PC-9 (cell line): ENCODE results near the gene ACTR1A. TPM values are rescaled to one million over a fixed set of nuclear protein-coding genes. Genes with fewer than 3 reads are reported as not detected.

Source experiments
- BruUV-seq: library from RNA; stranded (reverse); fragments of 400-500 nt; replicated peaks from 2 replicates; lab custom pipeline; 2021; lab: Mats Ljungman, UMichigan
- CTCF ChIA-PET: fragments of 300-600 bp; sonication (Branson Sonifier 250); formaldehyde crosslinking; loops from one replicate; lab custom pipeline; 2022; ENCODE audit warnings: antibody characterized with exemption; lab: Charles Lee
- POLR2A ChIA-PET: fragments of 300-600 bp; sonication (Branson Sonifier 250); formaldehyde crosslinking; loops from one replicate; lab custom pipeline; 2022; ENCODE audit warnings: antibody characterized with exemption; ENCODE audit not compliant: unreplicated experiment; lab: Charles Lee
- DNase-seq, 2 experiments: peaks; one replicate each; pipeline versions ENCODE4 v3.0.0 to v3.0.0-alpha.2; 2015 to 2022; ENCODE audit warnings: mixed read lengths in 1 of 2
- H2AFZ ChIP-seq: fragments of 200-600 bp; sonication (generic); 2 replicates; pipeline ENCODE4 v1.8.1; 2017; ENCODE audit warnings: antibody characterized with exemption
- H3F3A ChIP-seq: fragments of 200-600 bp; sonication (generic); 2 replicates; pipeline ENCODE4 v1.8.1; 2017; ENCODE audit warnings: antibody characterized with exemption, mild to moderate bottlenecking, low read depth; ENCODE audit not compliant: insufficient read depth
- H3K27ac ChIP-seq: fragments of 200-600 bp; sonication (generic); 2 replicates; pipeline ENCODE4 v1.6.1; 2016; ENCODE audit warnings: mixed run types
- H3K27me3 ChIP-seq: fragments of 200-600 bp; sonication (generic); 2 replicates; pipeline ENCODE4 v1.6.1; 2016; ENCODE audit warnings: low read depth, mixed run types; ENCODE audit not compliant: insufficient read depth
- H3K36me3 ChIP-seq: fragments of 200-600 bp; sonication (generic); 2 replicates; pipeline ENCODE4 v1.6.1; 2016; ENCODE audit warnings: low read depth, mixed run types
- H3K4me1 ChIP-seq: fragments of 200-600 bp; sonication (generic); replicated peaks from 2 replicates; pipeline ENCODE4 v1.6.1; 2016; ENCODE audit warnings: mixed run types; ENCODE audit not compliant: insufficient read depth
- H3K4me2 ChIP-seq: fragments of 200-600 bp; sonication (generic); 2 replicates; pipeline ENCODE4 v1.6.1; 2017; ENCODE audit warnings: mixed run types
- H3K4me3 ChIP-seq: fragments of 200-600 bp; sonication (generic); 2 replicates; pipeline ENCODE4 v1.6.1; 2016; ENCODE audit warnings: mixed run types
- H3K79me2 ChIP-seq: fragments of 200-600 bp; sonication (generic); 2 replicates; pipeline ENCODE4 v1.6.1; 2017; ENCODE audit warnings: low read depth, mixed run types
- H3K9me2 ChIP-seq: fragments of 200-600 bp; sonication (generic); 2 replicates; pipeline ENCODE4 v1.8.1; 2017; ENCODE audit warnings: mild to moderate bottlenecking; ENCODE audit not compliant: insufficient read depth
- H3K9me3 ChIP-seq: fragments of 200-600 bp; sonication (generic); 2 replicates; pipeline ENCODE4 v1.8.1; 2016; ENCODE audit warnings: low read depth; ENCODE audit not compliant: insufficient read depth
- H4K20me1 ChIP-seq: fragments of 200-600 bp; sonication (generic); 2 replicates; pipeline ENCODE4 v1.8.1; 2017; ENCODE audit not compliant: insufficient read depth
- CTCF ChIP-seq: fragments of 200-600 bp; sonication (generic); conservative IDR thresholded peaks from 2 replicates; pipeline ENCODE4 v1.6.1; 2017; ENCODE audit warnings: mixed run types, antibody characterized with exemption, mild to moderate bottlenecking, moderate library complexity
- EZH2 ChIP-seq: fragments of 200-600 bp; sonication (generic); IDR thresholded peaks from 2 replicates; pipeline ENCODE4 v1.8.0; 2017; ENCODE audit warnings: antibody characterized with exemption, low read depth
- intact Hi-C: fragments of 100-400 bp; cut with micrococcal nuclease; formaldehyde crosslinking; loops from one replicate; pipeline ENCODE4 v1.10.0; 2022; ENCODE audit not compliant: unreplicated experiment
- total RNA-seq: library from RNA; stranded (reverse); gene quantifications from 2 replicates; pipeline ENCODE4 v1.2.3, GENCODE V29; 2021

Gene ACTR1A
- total RNA-seq, 1 experiment from 2014 or later = 29.4 TPM

- POLR2A ChIA-PET = no interaction called here
- intact Hi-C loops = loop anchor here (5.0 kb wide), 2 partner anchors 84 to 244 kb away; no protein-coding TSS in a partner anchor
- Histone ChIP-seq H3K4me2 (no peak overlapping the region), H3K27ac (no peak overlapping the region), H2AFZ (no peak overlapping the region), H3K9me3 (no peaks in the 10 kb centered on the region), H3K36me3 (no peaks in the 10 kb centered on the region), H3K79me2 (no peaks in the 10 kb centered on the region), H3K27me3 (no peaks in the 10 kb centered on the region), H3F3A (no peaks in the 10 kb centered on the region), H3K9me2 (no peaks in the 10 kb centered on the region), H4K20me1 (no peaks in the 10 kb centered on the region), H3K4me3 (no peak overlapping the region), H3K4me1 (no peaks in the 10 kb centered on the region)
- BruUV-seq = TSS peak; percentile 6
- TF ChIP-seq EZH2 (no peak), CTCF (no peak)
- CTCF ChIA-PET = no interaction called here
- no peak for DNase-seq
These were observed 25.9 kb downstream of the ACTR1A start for GRCh38 chr10:102476466-102477141.

GRCh38 chr10:102475451-102476040 lies 27.0 kb downstream of the ACTR1A start:
- TF ChIP-seq EZH2 (no peak), CTCF (no peak)
- no peak overlapping the region for H3K4me3 ChIP-seq
- no peak overlapping the region for H3K4me2 ChIP-seq
- H3K36me3 ChIP-seq = no peaks in the 10 kb centered on the region
- no peak overlapping the region for H2AFZ ChIP-seq
- H3K27me3 ChIP-seq = no peaks in the 10 kb centered on the region
- no peaks in the 10 kb centered on the region for H3K4me1 ChIP-seq
- no peak for DNase-seq
- no peaks in the 10 kb centered on the region for H3K79me2 ChIP-seq
- no TSS peak for BruUV-seq
- no peaks in the 10 kb centered on the region for H4K20me1 ChIP-seq
- no peaks in the 10 kb centered on the region for H3F3A ChIP-seq
- POLR2A ChIA-PET = no interaction called here
- no peaks in the 10 kb centered on the region for H3K9me3 ChIP-seq
- no peak overlapping the region for H3K27ac ChIP-seq
- CTCF ChIA-PET = no interaction called here
- H3K9me2 ChIP-seq = no peaks in the 10 kb centered on the region
- intact Hi-C loops = loop anchor here (5.0 kb wide), 2 partner anchors 83 to 243 kb away; no protein-coding TSS in a partner anchor

- no TSS peak for BruUV-seq
- Histone ChIP-seq H3K4me1 (no peaks in the 10 kb centered on the region), H3K36me3 (no peaks in the 10 kb centered on the region), H3F3A (no peaks in the 10 kb centered on the region), H3K4me3 (no peak overlapping the region), H3K4me2 (no peak overlapping the region), H2AFZ (no peak overlapping the region), H3K27me3 (no peaks in the 10 kb centered on the region), H3K79me2 (no peaks in the 10 kb centered on the region), H3K9me3 (no peaks in the 10 kb centered on the region), H4K20me1 (no peaks in the 10 kb centered on the region), H3K9me2 (no peaks in the 10 kb centered on the region), H3K27ac (no peak overlapping the region)
- intact Hi-C loops = no loop called here
- no peak for DNase-seq
- POLR2A ChIA-PET = no interaction called here
- CTCF ChIA-PET = no interaction called here
- TF ChIP-seq EZH2 (no peak), CTCF (no peak)
These were observed 28.8 kb downstream of the ACTR1A start for GRCh38 chr10:102473445-102474331.
